ENCODE results near the gene PRDM11.

The PRDM11 gene

GRCh38 chr11:45162916-45163879, 16.8 kb downstream of the PRDM11 start:
- no peak for DNase-seq (ENCODE audit: low read depth)
- no peak for TF ChIP-seq CTCF (IDR thresholded peaks at IDR 0.05; ENCODE audit: control insufficient read depth, insufficient read depth, low read depth, low read length, missing control alignments)
- H3K4me3 ChIP-seq (ENCODE audit: control insufficient read depth, low read depth, low read length), result no peak overlapping the region

- H3K4me3 ChIP-seq (ENCODE audit: control insufficient read depth, low read depth, low read length), result no peak overlapping the region
- no peak for TF ChIP-seq CTCF (IDR thresholded peaks at IDR 0.05; ENCODE audit: control insufficient read depth, insufficient read depth, low read depth, low read length, missing control alignments)
- no peak for DNase-seq (ENCODE audit: low read depth)
Observed at GRCh38 chr11:45163956-45164575, 17.6 kb downstream of the PRDM11 start.

GRCh38 chr11:45165386-45165785, 18.9 kb downstream of the PRDM11 start:
- DNase-seq (ENCODE audit: low read depth), result no peak
- H3K4me3 ChIP-seq (ENCODE audit: control insufficient read depth, low read depth, low read length), result no peak overlapping the region
- no peak for TF ChIP-seq CTCF (IDR thresholded peaks at IDR 0.05; ENCODE audit: control insufficient read depth, insufficient read depth, low read depth, low read length, missing control alignments)

- TF ChIP-seq CTCF (IDR thresholded peaks at IDR 0.05; ENCODE audit: control insufficient read depth, insufficient read depth, low read depth, low read length, missing control alignments), result no peak
- no peak overlapping the region for H3K4me3 ChIP-seq (ENCODE audit: control insufficient read depth, low read depth, low read length)
- DNase-seq (ENCODE audit: low read depth), result no peak
Observed at GRCh38 chr11:45165806-45166603, 19.6 kb downstream of the PRDM11 start.

- DNase-seq (ENCODE audit: low read depth), result no peak
- no peak for TF ChIP-seq CTCF (IDR thresholded peaks at IDR 0.05; ENCODE audit: control insufficient read depth, insufficient read depth, low read depth, low read length, missing control alignments)
- H3K4me3 ChIP-seq (ENCODE audit: control insufficient read depth, low read depth, low read length), result no peak overlapping the region
Observed at GRCh38 chr11:45166604-45166897, 20.1 kb downstream of the PRDM11 start.

- no peak for DNase-seq (ENCODE audit: low read depth)
- H3K4me3 ChIP-seq (ENCODE audit: control insufficient read depth, low read depth, low read length), result no peak overlapping the region
Observed at GRCh38 chr11:45167283-45167682, 20.8 kb downstream of the PRDM11 start.

More at GRCh38 chr11:45167283-45167682, 20.8 kb downstream of the PRDM11 start:
- no peak for TF ChIP-seq CTCF (IDR thresholded peaks at IDR 0.05; ENCODE audit: control insufficient read depth, insufficient read depth, low read depth, low read length, missing control alignments)
